GM18505 (cell line): ENCODE measurements around the gene RELA.

Experiments used
- ATAC-seq: cut with Tn5 transposase; IDR thresholded peaks from one replicate; pipeline ENCODE4 v1.9.1; 2021; ENCODE audit not compliant: unreplicated experiment
- POLR2A ChIP-seq: IDR thresholded peaks from 4 replicates; pipeline ENCODE4 v1.6.1; 2011; ENCODE audit warnings: borderline replicate concordance; ENCODE audit not compliant: insufficient read depth, insufficient read length; ENCODE audit errors: extremely low read depth

RELA gene

DNA sequence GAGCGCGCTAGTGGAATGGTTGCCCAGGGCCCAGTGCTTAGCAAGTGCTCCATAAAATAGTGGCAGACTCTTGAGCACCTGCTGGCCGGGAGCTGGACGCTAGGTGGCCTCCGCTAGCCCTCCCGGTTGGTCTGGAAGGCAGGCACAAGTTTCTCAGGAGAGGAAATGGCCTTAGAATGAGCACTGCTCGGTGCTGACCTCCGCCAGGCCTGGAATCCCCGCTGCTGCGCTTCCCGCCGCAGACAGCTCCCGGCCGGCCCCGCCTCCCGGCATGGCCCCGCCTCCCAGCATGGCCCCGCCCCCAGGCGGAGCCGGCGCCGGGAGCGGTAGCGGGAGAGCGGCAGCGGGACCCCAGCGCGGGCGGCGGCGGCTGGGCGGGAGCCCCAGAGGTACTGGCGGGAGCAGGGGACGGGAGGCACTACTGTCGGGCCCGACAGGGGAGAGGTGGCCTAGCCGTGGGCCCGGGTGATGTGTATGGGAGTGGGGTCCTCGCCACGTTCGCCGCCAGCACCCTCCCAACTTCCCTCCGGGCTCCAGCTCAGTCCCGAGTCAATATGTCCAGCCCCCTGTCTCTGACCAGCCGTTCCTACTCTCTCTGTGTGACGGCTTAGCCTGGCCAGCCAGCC, 24.8 kb downstream of the RELA start, which contains the start of gene SIPA1:
TSS of gene SIPA1 (plus strand) at position 308 of the 626 bp plus-strand sequence. CDS start 2,821 bp downstream, outside the sequence.
- peak; percentile 73 for TF ChIP-seq POLR2A
- peak; percentile 37 for ATAC-seq

DNA sequence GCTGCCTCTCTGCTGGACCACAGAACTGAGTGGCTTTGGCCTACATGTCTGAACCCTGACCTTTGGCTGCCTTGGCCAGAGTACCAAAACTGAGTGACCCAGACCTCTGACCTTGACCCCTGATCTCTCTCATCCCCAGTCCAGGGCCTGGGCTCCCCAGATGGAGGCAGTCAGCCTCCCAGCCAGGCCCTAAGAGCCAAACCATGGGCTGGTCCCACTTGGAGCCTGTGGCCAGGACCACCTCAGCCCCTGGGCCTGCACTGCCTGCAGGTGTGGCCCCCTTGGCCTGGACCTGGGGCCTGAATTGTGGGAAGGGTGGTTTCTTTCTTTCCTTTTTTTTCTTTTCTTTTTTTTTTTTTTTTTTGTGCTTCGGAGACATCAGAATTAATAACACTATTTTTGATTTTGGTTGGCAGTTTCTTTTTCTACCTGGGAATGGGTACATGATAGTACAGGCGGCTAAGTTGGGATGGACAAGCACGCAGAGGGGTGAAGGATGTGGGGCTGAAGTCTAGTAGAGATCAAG, 25.6 kb downstream of the RELA start:
- TF ChIP-seq POLR2A, result no peak
- ATAC-seq, result no peak

DNA sequence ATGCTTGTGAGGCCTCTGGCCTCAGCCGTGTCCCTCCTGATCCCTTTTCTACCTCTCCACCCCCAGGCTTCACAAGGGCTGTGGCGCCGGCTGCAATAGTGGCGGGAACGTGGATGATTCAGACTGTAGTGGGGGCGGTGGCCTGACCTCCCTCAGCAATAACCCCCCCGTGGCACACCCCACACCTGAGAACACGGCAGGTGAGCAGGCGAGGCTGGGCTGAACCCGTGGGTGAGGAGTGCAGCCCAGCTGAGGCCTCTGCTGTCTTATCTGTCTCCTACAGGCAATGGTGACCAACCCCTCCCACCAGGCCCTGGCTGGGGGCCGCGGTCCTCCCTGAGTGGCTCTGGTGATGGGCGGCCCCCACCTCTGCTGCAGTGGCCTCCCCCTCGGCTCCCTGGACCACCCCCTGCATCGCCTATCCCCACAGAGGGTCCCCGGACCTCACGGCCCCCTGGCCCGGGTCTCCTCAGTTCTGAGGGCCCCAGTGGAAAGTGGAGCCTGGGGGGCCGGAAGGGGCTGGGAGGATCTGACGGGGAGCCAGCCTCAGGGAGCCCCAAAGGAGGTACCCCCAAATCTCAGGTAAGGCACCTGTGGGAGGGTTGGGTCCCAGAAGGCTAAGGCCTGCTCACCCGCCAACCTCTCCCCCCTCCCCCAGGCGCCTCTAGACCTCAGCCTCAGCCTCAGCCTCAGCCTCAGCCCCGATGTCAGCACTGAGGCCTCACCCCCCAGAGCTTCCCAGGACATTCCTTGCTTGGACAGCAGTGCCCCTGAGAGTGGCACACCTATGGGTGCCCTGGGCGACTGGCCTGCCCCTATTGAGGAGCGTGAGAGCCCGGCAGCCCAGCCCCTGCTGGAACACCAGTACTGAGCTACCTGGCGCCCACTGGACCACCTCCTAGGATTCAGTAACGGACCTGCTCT, 26.3 kb downstream of the RELA start:
- no peak for ATAC-seq
- no peak for TF ChIP-seq POLR2A

DNA sequence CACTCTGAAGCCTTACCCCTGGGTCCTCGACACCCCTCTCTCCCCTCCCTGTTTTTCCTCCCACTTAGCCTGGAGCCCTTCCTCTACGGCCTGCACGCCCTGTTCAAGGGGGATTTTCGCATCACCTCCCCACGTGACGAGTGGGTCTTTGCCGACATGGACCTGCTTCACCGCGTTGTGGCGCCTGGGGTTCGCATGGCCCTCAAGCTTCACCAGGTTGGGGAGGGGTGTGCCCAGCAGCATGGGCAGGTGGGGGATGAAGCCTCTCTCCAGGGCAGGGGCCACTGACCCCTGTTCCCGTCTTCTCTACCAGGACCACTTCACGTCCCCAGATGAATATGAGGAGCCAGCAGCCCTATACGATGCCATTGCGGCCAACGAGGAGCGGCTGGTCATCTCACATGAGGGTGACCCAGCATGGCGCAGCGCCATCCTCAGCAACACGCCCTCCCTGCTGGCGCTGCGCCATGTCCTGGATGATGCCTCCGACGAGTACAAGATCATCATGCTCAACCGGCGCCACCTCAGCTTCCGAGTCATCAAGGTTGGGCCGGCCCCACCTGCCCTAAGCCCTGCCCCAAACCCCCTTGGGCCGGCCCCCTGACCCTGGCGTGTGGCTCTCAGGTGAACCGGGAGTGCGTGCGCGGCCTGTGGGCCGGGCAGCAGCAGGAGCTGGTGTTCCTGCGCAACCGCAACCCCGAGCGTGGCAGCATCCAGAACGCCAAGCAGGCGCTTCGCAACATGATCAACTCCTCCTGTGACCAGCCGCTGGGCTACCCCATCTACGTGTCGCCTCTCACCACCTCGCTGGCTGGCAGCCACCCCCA, 27.6 kb downstream of the RELA start:
- ATAC-seq, result no peak

DNA sequence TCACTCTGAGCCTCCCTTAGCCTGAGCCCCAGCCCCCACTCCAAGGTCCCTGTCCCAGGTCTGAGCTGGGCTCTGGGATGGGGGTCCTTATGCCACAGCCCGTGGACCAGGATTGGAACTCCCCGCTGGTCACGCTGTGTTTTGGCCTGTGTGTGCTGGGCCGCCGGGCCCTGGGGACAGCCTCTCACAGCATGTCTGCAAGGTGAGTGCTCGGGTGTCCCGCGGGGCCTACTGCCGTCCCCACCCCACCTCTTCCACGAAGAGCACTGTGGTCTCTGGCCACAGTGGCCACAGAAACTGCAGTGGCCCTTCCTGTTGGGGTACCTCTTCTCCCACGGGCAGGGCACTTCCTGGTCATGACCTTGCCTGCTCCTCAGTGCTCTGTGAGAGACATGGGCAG, 28.3 kb downstream of the RELA start:
- no peak for TF ChIP-seq POLR2A
- no peak for ATAC-seq

More for the DNA sequence above, 27.6 kb downstream of the RELA start:
- TF ChIP-seq POLR2A, result no peak

DNA sequence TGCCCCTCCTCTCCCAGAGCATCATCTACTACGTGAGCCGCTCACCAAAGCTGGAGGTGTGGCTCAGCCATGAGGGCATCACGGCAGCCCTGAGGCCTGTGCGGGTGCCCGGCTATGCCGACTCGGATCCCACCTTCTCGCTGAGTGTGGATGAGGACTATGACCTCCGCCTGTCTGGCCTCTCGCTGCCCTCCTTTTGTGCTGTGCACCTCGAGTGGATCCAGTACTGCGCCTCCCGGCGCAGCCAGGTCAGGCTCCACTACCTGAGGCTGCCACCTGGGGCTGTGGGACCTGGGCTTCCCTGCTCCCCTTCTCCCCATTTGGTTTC, 28.6 kb downstream of the RELA start:
- no peak for ATAC-seq

DNA sequence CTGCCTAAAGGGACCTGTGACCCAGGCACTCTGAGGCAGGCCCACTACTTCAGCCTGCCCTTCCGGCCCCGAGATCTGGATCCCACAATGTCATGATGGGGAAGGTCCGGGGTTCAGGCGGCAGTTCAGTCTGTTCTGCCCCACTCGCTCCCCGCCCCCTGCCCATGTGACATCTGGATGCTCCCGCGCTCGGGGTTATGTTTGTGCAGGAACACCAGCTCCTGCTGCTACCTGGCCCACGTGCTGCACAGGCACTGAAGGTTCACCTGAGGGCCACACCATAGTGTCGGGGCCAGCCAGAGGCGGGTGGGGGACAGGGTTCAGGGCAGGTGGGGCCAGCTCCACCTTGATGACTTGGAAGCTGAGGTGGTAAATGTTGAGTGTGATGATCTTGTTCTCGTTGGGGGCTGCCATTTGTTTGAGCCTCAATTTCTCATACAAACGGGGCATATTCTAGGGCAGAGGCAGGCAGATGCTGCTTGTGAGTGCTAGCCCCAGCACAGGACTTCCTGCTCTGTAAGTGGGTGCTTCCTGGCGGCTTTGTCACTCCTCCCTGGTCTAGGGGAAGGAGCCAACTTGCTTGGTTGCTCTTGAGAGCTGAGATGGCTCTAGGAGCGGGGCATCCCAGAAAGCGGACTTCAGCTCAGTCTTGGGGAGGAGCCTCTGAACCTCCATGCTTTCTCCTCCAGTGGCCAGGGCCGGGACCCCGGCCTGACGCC, 29.2 kb downstream of the RELA start:
- no peak for TF ChIP-seq POLR2A
- ATAC-seq, result no peak

More for the DNA sequence above, 28.6 kb downstream of the RELA start:
- TF ChIP-seq POLR2A, result no peak

DNA sequence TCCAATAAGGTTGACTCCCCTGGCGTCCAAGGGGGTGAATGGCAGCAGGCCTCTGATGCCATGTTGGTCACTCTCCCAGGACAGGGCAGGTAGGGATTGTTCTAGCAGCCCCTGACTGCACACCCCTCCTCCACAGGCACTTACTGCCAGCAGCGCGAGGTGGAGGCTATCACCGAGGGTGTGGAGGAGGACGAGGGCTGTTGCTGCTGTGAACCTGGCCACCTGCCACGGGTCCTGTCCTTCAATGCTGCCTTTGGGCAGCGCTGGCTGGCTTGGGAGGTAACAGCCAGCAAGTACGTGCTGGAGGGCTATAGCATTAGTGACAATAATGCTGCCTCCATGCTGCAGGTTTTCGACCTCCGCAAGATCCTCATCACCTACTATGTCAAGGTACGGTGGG, 32.5 kb downstream of the RELA start:
- no peak for TF ChIP-seq POLR2A
- ATAC-seq, result no peak

DNA sequence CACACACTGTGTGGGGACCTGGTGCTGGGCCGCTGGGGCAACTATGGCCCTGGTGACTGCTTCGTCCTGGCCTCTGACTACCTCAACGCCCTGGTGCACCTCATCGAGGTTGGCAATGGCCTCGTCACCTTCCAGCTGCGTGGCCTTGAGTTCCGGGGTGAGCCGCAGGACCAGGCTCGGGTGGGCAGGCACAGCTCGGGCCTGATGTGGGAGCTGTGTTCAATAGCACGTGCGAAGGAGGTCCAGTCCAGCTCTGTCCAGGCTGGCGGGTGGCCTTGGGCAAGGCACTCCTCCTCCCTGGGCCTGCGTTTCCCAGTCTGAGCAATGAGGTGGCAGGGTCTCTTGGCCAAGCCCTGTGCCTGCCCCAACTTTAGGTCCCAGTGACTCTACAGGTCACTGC, 33.1 kb downstream of the RELA start:
- TF ChIP-seq POLR2A, result no peak
- no peak for ATAC-seq

DNA sequence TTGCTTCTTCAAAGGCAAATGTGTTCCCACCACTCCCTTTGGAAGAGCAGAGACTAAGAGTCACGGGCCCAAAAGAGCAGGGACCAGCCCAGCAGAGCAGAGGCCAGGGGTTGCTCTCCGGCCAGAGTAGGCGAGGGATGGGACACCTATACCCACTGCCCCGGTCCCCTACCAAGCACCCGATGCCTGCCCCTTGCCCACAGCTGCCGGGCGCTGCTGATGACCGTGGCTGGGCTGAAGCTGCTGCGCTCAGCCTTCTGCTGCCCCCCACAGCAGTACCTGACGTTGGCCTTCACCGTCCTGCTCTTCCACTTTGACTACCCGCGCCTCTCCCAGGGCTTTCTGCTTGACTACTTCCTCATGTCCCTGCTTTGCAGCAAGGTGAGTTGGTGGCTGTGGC, 35.5 kb downstream of the RELA start:
- ATAC-seq, result no peak
- no peak for TF ChIP-seq POLR2A

DNA sequence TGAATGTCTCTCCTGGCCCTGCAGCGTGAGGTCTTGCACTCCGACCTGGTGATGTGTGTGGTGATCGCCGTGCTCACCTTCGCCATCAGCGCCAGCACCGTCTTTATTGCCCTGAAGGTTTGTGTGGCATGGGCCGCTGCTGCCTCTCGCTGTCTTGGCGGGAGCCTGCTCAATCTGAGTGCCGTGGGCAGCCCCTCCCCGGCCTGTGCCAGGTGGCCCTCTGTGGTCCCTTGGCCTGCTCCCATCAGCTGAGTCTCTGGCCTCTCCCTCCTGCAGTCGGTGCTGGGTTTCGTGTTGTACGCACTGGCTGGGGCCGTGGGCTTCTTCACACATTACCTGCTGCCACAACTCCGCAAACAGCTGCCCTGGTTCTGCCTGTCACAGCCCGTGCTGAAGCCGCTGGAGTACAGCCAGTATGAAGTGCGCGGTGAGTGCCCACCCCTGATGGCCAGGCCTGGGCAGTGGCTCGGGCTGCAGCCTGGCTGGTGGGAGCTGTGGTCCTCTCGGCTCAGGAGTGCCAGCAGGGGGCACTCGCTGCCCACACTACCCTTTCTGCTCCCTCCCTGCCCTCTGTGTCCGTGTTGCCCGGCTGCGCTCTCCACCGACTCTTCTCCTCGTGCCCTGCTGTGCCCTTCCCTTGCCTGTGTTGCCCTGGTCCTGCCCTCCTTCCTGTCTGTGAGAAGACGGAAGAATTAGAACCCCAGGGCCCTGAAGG, 36.9 kb downstream of the RELA start:
- TF ChIP-seq POLR2A, result no peak
- no peak for ATAC-seq
